ENCODE measurements around the gene RGPD5.
"Not testable (repeated sequence)": the region's sequence is repeated elsewhere in the genome, so short reads cannot be mapped to it uniquely, and the experiment has no call there.

Gene RGPD5

DNA sequence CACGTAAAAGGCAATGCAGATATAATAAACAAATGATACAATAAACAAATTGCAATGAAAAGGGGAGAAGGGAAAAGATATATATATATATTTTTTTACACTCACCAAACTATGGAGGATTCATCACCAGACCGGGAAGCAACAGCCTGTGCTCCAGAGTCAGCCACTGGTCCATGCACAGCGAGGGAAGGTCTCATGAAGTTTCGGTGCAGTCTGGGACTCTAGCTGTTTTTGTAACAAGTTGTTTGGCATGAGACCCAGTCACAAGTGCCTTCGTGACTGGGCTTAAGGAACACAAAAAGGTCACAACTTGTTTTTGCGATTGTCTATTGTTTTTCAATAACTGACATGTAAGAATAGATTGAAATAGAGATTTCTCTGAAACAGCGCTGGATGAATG lies 99.6 kb downstream of the RGPD5 start:
- DNase-seq (ENCODE audit: low read depth in 3 of 3), result not testable (repeated sequence)

DNA sequence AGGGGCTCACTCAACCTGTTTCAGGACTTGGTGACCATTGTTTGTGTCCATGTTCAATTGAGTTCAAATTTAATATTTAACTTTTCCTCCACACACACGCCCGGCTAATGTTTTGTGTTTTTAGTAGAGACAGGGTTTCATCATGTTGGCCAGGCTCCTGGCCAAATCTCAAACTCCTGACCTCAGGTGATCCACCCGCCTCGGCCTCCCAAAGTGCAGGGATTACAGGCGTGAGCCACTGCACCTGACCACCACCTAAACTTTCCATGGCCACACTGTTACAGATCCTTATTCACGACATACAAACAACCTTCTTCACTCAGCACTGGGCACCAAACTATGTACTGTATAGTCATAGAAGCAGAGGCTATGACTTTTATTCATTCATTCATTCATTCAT lies 100.0 kb downstream of the RGPD5 start:
- not testable (repeated sequence) for DNase-seq (ENCODE audit: low read depth in 3 of 3)

GRCh38 chr2:109895090-109895869 lies 101.2 kb downstream of the RGPD5 start:
- DNase-seq (ENCODE audit: low read depth in 3 of 3), result not testable (repeated sequence)

DNA sequence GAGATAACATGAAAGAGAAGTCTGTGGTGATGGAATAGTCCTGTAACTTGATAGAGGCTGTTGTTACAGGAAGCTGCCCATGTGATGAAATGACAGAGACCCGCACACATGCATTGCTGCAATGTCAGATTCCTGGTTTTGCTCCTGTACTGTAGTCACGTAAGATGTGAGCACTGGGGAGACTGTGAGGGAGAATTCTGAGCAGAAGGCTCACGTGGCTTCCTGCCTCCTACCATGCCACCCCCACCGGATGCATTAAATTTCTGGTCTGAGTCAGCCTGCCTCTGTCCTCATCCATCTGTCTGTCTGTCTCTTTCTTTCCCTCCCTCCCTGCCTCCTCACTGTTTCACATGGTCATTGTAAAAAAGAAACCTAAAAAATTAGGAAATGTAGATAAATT lies 102.1 kb downstream of the RGPD5 start:
- not testable (repeated sequence) for DNase-seq (ENCODE audit: low read depth in 3 of 3)

DNA sequence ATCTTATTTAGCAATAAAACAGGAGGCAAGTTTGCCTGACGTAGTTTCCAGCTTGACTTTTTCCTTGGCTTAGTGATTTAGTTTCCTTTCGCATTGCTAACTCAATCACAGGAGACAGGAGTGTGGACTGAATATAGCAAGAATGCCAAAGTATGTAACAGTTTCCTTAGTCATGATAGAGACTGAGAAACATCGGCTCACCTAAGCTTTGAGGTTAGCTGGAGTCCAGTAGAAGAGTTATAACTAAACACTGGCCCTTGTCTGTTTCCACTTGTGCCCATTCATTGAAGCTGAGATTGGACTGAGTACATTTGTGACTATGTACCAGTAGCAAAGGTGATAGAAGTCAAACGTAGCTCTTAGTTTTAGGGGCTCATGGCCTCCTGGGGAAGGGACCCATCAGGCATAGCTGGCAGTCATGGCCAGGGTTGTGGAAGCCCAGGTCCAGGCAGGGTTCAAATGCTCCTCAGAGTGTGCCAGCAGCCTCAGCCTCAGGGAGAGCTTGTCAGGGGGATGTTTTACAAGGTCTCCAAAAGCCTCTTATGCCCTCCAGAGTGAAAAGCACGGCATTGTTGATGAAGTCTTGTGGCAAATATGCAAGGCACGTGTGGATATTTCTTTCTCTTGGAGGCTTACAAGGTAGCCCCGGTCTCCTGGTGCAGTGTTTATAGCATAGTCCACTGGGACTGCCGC lies 103.8 kb downstream of the RGPD5 start:
- not testable (repeated sequence) for DNase-seq (ENCODE audit: low read depth in 3 of 3)

- DNase-seq (ENCODE audit: low read depth in 3 of 3), result not testable (repeated sequence)
Observed at GRCh38 chr2:109898462-109899336, 104.6 kb downstream of the RGPD5 start, which contains the start of gene LIMS3. TSS of gene LIMS3 (plus strand) at chr2:109898688. CDS start at chr2:109898729, 41 bp downstream.

- not testable (repeated sequence) for DNase-seq (ENCODE audit: low read depth in 3 of 3)
Observed at GRCh38 chr2:109905796-109906195, 111.7 kb downstream of the RGPD5 start.

All from stimulated activated CD4-positive, alpha-beta T cell treated with anti-CD3 and anti-CD28 coated beads, TNF-alpha, amount 100 ng/mL, for 4 hours (primary cell).